HG03432 (cell line): ENCODE results near the gene OTOP2.
"Not testable (repeated sequence)": the region's sequence is repeated elsewhere in the genome, so short reads cannot be mapped to it uniquely, and the experiment has no call there.

Experiments used
- ATAC-seq: cut with Tn5 transposase; IDR thresholded peaks from one replicate; pipeline ENCODE4 v1.9.1; 2021; ENCODE audit warnings: mild to moderate bottlenecking, moderate library complexity; ENCODE audit not compliant: unreplicated experiment

OTOP2 gene

DNA sequence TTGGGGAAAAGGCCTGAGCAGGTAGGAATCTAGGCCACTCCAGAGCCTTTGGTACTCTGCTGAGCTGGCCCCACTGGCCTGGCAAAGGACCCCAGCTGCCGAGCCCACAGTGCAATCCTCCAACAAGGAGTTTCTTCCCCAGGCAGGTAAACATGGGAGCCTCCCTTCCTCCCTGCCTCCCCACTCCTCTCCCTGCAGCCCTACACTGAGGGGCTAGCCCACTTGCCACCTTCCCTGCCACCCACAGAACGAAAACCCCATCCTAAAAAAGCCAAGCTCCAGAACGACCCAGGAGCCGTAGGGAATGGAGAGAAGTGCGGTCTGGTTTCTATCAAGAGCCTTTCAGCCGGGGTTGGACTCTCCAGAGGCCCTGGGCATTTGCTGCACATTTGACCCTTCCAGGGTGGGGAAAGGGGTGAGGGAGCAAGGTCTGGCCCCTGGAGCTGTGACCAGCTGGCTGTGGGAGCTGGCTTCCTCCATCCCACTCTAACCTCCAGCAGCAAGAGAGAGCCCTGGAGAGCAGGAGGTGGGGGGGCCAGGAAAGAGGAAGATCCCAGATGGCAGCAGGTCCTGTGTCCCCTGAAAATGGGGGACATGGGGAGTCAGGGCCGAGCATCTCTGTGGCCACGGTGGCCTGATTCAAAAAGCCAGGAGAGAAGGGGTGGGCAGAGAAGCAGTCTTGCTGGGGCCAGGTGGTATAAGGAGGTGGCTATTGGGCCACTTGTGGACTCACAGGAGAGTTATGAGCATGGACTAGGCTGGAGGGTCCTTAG, 47.2 kb downstream of the OTOP2 start:
- ATAC-seq: no peak

DNA sequence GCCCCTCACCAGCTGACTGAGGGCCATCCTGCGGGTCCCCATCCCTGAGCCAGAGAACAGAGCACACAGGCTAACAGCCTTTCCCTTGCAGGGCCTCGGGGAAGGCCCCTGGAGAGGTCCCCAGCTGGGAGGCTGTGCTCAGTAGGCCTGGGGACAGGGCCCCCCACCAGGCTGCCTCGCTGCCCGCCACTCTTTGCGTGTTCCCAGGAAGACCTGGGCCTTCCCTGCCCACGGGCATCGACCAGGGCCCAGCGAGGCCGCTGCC, 47.7 kb downstream of the OTOP2 start:
- ATAC-seq: no peak

DNA sequence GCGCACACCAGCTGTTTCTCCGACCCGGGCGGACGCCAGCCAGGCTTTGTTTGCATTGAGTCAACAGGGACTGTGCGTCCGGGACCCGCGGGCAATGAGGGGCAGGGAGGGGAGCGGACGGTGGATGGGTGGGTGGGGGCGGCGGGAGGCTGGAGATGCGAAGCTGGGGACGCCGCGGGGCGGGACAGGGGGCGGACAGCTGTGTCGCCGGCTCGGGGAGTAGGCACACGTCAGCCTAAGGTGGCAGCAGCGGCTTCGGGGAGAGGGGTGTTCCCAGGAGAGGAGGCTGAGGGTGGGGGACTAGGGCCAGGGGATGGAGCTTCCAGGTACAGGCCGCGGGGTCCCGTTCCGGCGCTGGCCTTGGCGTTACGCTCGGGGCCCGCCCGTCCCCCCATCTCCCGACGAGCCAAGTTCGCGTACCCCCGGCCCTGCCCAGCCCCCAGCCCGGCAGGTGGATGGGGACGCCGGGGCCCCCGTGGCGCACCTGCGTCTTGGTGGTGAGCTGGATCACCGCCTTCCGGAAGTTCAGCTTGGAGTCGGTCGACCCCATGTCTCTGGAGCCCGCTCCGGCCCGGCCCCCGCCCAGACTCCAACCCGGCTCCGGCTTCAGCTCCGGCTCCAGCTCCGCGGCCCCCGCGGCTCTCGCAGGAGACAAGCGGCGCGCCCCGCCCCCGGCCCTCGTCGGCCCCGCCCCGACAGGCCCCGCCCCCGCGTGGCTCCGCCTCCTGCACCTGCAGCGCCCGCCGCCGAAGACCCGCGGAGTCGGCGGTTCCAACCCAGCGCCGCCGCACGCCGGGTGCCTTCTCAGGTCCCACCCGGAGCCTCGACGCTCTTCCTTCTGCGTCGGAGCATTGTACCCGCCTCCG, 48.3 kb downstream of the OTOP2 start, which contains the start of gene HID1:
Gene HID1, minus strand, starts transcription at position 653 of the 866 bp plus-strand sequence. Its CDS starts 103 bp downstream, at position 550.
- no peak for ATAC-seq

DNA sequence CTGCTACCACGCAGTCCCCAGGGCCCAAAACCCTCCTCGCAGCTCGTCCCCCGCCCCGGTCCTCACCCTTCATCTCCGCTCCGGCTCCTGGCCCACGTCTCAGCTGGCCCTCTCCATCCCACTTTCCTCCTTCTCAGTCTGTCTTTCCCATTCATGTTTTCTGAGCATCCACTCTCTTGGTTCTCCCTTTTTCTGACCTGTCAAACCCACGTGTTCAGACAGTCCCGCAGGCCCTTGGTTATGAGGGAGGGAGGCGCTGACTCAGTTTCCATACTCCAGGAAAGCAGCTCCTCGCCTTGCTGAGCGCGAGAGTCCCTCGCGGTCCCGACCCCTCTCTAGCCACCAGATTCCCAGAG, 48.9 kb downstream of the OTOP2 start:
- ATAC-seq: no peak

DNA sequence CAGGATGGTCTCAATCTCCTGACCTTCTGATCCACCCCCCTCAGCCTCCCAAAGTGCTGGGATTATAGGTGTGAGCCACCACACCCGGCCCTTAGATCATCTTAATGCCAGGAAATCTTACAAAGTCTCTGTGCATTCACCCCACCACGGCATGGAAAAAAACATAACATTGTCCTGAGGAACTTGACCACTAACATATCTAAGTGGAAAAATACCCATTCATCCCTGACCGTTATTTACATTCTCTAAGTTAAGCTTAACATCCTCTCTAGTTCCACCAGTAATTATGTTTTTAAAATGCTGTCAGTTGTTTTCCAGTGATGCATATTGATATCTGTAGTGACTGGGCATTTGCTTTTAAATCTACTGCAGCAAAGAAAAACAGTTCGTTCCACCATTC, 51.9 kb downstream of the OTOP2 start:
- no peak for ATAC-seq

DNA sequence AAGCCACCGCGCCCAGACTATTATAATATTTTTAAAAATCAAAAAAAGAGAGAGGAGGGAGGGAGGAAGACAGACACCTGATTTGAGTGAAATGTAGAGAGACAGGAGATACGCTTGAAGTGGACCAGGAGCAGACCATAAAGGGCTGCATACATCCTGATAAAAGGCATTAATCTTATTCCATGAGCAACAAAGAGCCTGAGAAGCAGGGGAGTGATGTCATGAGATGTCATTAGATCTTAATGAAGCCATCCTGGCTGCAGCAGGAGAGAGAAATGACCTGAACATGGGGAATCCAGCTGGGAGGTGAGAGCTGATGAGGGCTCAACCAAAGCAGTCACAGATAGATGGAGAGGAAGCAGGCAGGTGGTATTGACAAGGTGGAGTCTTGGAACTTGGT, 53.7 kb downstream of the OTOP2 start:
- ATAC-seq: no peak

DNA sequence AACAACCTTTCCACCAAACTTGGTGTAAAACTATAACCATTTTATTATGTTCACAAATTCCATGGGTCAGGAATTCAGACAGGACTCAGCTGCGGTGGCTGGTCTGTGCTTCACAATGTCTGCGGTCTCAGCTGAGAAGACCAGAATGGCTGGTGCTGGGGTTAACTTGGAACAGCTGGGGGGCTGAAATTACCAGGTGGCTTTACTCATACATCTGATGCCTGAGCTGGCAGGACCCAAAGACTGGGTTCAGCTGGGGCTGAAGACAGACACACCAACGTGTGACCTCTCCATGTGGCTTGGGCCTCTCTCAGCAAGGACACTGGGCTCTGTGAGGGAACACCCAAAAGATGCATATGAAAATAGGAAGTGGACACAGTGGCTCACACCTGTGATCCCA, 54.2 kb downstream of the OTOP2 start:
- no peak for ATAC-seq

DNA sequence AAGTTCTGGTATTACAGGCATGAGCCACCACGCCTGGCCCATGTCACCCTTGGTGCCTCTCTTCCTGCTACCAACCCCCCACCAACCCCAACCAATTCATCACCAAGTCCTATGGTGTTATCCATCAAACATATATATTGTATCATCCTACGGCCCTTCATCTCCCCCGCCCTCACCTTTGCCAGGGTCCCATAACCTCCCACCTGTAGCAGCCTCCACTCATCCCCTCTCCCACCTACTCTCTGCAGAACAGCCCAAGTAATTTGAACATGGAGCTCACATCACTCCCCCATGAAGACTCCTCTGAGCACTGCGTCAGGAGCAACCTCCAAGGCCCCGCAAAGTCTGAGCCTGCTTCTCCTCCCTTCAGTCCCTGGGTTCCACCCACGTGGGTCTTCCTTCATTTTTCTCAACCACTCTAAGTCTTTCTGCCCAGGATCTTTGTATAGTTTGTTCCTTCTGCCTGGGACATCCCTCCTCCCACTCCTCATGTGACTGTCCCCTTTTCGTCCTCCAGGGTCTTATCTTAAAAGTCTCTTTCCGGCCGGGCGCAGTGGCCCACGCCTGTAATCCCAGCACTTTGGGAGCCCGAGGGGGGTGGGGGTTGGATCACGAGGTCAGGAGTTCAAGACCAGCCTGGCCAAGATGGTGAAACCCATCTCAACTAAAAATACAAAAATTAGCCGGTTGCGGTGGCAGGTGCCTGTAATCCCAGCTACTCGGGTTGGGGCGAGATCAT, 55.5 kb downstream of the OTOP2 start:
- ATAC-seq: no peak

DNA sequence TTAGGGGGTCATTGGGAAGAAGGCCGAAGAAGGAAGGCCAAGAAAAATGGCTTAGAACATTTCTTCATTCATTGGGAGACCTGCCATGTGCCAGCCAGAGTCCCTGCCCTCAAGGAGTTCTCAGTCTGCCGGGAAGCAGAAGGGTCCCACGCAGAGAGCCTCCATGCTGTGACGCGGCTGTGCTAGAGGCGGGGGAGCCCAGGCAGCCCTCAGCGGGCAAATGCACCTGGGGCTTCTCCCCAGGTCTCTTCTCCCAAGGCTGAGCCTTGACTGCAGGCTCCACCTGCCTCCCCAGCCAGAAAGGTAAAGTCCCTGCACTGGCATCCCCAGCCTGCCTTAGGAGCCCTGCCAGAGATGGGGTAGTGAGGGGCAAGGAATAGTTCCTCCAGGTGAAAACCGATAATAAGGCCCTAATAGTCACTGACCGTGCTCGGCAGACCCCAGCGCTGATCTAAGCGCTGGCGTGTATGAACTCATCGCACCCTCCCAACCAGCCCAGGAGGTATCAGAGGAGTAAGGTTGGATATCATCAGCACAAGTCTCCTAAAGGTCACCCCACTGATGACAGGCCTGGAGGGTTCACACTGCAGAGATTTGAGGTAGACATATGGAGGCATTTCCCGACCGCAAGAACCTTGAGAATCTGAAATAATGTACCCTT, 57.4 kb downstream of the OTOP2 start:
- no peak for ATAC-seq

DNA sequence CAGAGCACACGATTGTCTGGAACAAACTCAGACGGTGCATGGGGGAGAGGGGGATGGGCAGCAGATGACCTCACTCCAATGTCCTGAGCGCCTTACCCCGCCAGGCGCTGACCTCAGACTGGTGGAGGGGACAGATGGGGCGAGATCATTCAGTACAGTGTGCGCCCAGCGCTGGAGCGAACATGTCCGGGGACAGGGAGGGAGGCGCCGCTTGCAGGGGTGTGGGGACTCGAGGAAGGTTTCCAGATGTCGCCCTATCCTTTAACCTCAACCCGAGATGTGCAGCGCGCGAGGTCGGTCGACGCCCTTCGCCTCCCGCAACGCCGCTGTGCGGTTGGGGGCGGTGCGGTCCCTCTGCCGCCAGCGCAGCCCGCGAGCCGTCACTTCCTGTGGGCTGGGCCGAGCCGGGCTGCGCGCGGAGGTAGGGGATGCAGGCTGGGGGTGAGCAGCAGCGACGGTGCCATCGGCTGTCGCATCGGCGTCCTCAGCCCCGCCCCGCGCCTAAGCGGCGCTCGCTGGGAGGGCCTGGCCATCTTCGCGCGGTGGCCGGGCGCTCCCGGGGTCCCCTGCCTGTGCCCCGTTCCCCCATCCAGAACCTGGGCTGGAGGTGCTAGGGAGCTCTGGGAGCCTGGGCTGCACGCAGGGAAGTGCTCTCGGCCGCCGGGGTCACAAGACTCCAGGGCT, 58.0 kb downstream of the OTOP2 start:
- no peak for ATAC-seq

DNA sequence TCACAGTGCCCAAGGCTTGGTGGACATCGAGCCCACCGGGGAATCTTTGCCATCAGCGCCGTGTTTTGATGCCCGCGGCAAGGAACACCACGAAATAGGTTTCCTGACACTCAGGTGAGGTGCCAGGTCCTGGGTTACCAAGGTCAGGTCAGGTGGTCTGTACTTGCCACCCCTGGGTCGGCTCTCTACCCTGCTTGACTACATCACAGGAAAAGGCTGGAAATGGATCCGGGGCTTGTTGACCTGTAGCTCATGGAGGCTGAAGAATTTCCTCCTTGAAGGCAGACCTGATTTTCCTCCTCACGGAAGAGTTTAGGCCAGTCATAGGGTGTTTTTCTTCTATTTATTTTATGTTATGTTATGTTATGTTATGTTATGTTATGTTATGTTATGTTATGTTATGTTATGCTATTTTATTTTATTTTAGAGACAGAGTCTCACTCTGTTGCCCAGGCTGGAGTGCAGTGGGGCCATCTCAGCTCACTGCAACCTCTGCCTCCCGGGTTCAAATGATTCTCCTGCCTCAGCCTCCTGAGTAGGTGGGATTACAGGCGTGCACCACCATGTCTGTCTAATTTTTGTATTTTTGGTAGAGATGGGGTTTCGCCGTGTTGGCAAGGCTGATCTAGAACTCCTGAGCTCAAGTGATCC, 58.7 kb downstream of the OTOP2 start:
- ATAC-seq: not testable (repeated sequence)
